ENCODE data around the gene C18orf54.

C18orf54 gene

GRCh38 chr18:54411781-54412180, 54.1 kb downstream of the C18orf54 start:
- H3K4me1 Mint-ChIP-seq = no peaks in the 10 kb centered on the region

DNA sequence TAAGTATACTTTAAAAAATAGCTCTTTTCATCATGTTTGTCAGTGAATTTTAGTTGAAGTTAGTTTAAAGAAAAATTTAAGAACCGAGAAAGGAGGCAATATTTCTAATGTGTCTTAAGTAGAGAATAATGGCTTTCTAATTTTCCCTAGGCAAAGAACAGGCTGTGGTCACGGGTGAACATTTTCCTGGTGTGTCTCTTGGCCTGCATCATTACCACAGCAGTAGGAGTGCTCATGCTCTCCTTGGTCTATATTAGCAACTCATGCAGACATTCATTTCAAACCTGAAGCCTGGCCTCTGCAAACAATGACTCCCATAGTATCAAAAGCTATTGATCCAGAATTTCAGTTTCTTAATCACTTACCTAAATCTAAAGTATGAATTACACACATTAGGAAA, 57.4 kb downstream of the C18orf54 start:
- Mint-ChIP-seq H3K4me3 (no peak overlapping the region), H3K36me3 (no peaks in the 10 kb centered on the region), H3K4me1 (no peaks in the 10 kb centered on the region), H3K9me3 (no peaks in the 10 kb centered on the region), H3K27ac (no peak overlapping the region)
- DNase-seq (ENCODE audit: low spot score in 2 of 2) (no peak), ATAC-seq (no peak)

More at GRCh38 chr18:54411781-54412180, 54.1 kb downstream of the C18orf54 start:
- Mint-ChIP-seq H3K27ac (no peak overlapping the region), H3K9me3 (no peaks in the 10 kb centered on the region), H3K36me3 (no peaks in the 10 kb centered on the region), H3K4me3 (no peak overlapping the region)
- ATAC-seq (no peak), DNase-seq (ENCODE audit: low spot score in 2 of 2) (no peak)

DNA sequence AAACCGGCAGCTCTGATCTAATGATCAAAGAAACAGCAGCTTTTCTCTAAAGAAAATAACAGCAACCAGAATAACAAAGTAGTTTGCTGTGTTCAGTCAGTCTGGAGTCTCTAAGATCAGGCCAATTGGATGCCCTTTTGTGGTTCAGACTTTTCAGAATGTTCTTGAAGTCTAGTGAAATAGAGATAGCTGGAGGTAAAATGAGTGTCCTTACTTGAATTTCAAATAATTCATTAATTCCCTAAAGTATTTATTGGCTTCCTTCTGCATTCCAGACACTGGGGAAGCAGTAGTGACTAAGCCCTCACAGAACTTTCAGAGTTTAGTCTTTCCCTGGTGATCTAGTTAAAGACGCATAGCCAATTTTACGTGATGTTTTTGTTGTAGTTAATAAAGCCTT, 58.7 kb downstream of the C18orf54 start:
- DNase-seq (ENCODE audit: low spot score in 2 of 2) = no peak
- Mint-ChIP-seq H3K36me3 (no peaks in the 10 kb centered on the region), H3K9me3 (no peaks in the 10 kb centered on the region), H3K27ac (no peak overlapping the region), H3K4me3 (no peak overlapping the region), H3K4me1 (no peaks in the 10 kb centered on the region)
- no peak for ATAC-seq

DNA sequence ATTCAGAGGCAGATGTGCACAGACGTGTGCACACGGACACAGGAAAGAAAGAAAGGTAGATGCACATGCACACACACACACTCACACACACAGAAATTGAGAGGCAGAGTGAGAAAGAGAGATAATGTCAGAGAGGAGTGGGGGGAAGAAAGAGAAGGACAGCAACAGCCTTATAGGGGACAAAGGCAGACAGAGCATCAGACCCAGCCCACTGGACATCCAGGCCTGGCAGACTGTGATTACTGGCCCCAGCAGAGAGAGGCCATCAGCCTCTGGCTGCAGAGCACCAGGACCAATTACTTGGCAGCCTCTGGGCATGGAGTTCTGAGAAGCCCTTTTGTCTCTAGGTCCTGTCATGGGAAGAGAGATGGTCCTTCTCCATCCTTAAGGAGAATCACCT, 66.1 kb downstream of the C18orf54 start:
- H3K4me1 Mint-ChIP-seq = no peaks in the 10 kb centered on the region
- ATAC-seq = peak; percentile 49

DNA sequence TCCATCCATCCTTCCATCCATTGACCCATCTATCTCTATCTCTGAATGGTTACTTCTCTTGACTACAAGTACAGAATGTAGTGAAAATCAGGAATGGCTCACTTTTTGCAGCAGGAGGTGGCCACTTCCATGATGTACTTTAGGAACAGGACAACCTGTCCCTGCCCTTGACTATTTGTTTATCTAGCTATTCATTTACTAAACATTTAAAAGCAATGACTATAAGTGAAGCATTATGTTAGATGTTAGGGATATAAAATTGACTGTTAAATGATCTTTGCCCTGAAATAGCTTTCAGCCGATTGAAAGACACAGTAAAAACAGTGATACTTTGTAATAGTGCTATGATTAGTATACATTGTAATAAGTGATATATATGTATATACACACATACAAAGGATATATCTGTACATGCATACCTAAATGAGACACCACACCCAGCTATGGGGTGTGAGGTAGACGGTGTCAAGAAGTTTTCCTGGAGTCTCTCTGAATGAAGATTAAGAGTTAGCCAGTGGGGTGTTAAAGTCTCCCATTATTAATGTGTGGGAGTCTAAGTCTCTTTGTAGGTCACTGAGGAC, 68.5 kb downstream of the C18orf54 start:
- Mint-ChIP-seq H3K4me1 (no peaks in the 10 kb centered on the region), H3K36me3 (no peaks in the 10 kb centered on the region), H3K4me3 (no peak overlapping the region), H3K27ac (no peak overlapping the region), H3K9me3 (no peaks in the 10 kb centered on the region)
- ATAC-seq = no peak
- DNase-seq (ENCODE audit: low spot score in 2 of 2) = no peak

More for the DNA sequence above, 66.1 kb downstream of the C18orf54 start:
- no peaks in the 10 kb centered on the region for H3K36me3 Mint-ChIP-seq
- no peak for DNase-seq (ENCODE audit: low spot score in 2 of 2)
- no peak overlapping the region for H3K27ac Mint-ChIP-seq
- no peaks in the 10 kb centered on the region for H3K9me3 Mint-ChIP-seq
- no peak overlapping the region for H3K4me3 Mint-ChIP-seq
